ENCODE data around the gene NDUFB8.

The NDUFB8 gene

GRCh38 chr10:100535715-100536353, 6.2 kb upstream of the NDUFB8 start, which contains the start of gene HIF1AN:
TSS of gene HIF1AN (plus strand) at chr10:100535943. CDS start at chr10:100535959, 16 bp downstream.
- DNase-seq (ENCODE audit: low spot score): peak; percentile 98

GRCh38 chr10:100535338-100535714, 5.7 kb upstream of the NDUFB8 start:
- no peak for DNase-seq (ENCODE audit: low spot score)

- no peak for DNase-seq (ENCODE audit: low spot score)
Observed at GRCh38 chr10:100534726-100535125, 5.1 kb upstream of the NDUFB8 start.

- no peak for DNase-seq (ENCODE audit: low spot score)
Observed at GRCh38 chr10:100531761-100532160, 2.1 kb upstream of the NDUFB8 start.

GRCh38 chr10:100528921-100529474, 673 bp downstream of the NDUFB8 start:
- no peak for DNase-seq (ENCODE audit: low spot score)

- no peak for DNase-seq (ENCODE audit: low spot score)
Observed at GRCh38 chr10:100528123-100528886, 1.4 kb downstream of the NDUFB8 start.

GRCh38 chr10:100524638-100525037, 5.0 kb downstream of the NDUFB8 start:
- DNase-seq (ENCODE audit: low spot score): no peak

- DNase-seq (ENCODE audit: low spot score): no peak
Observed at GRCh38 chr10:100524206-100524605, 5.5 kb downstream of the NDUFB8 start.

GRCh38 chr10:100522945-100523344, 6.7 kb downstream of the NDUFB8 start:
- DNase-seq (ENCODE audit: low spot score): no peak

GRCh38 chr10:100522107-100522801, 7.4 kb downstream of the NDUFB8 start:
- DNase-seq (ENCODE audit: low spot score): no peak

GRCh38 chr10:100520811-100521210, 8.9 kb downstream of the NDUFB8 start:
- no peak for DNase-seq (ENCODE audit: low spot score)

- DNase-seq (ENCODE audit: low spot score): no peak
Observed at GRCh38 chr10:100519311-100520051, 10.2 kb downstream of the NDUFB8 start, which contains the start of gene SEC31B. TSS of gene SEC31B (minus strand) at chr10:100519861. CDS start at chr10:100516952, 2,909 bp downstream.

GRCh38 chr10:100518761-100519241, 10.9 kb downstream of the NDUFB8 start:
- peak; percentile 72 for DNase-seq (ENCODE audit: low spot score)

GRCh38 chr10:100516847-100517246, 12.8 kb downstream of the NDUFB8 start:
- DNase-seq (ENCODE audit: low spot score): no peak

- DNase-seq (ENCODE audit: low spot score): no peak
Observed at GRCh38 chr10:100515612-100516011, 14.1 kb downstream of the NDUFB8 start.

GRCh38 chr10:100510533-100511308, 18.9 kb downstream of the NDUFB8 start:
- DNase-seq (ENCODE audit: low spot score): no peak

- DNase-seq (ENCODE audit: low spot score): no peak
Observed at GRCh38 chr10:100509241-100509840, 20.3 kb downstream of the NDUFB8 start.

GRCh38 chr10:100508691-100509150, 20.9 kb downstream of the NDUFB8 start:
- peak; percentile 76 for DNase-seq (ENCODE audit: low spot score)

- no peak for DNase-seq (ENCODE audit: low spot score)
Observed at GRCh38 chr10:100508266-100508665, 21.4 kb downstream of the NDUFB8 start.

GRCh38 chr10:100507357-100507732, 22.3 kb downstream of the NDUFB8 start:
- DNase-seq (ENCODE audit: low spot score): no peak

All from AG08395 (cell line).